GM19239 (cell line): ENCODE data around the gene TOR4A.

Source experiments
- DNase-seq: peaks from one replicate; pipeline ENCODE4 v3.0.0; 2011; ENCODE audit warnings: low spot score; ENCODE audit not compliant: insufficient read length
- FAIRE-seq: peaks from 2 replicates; lab custom pipeline; 2011; peaks lifted over from hg19 to GRCh38; lab: Jason Lieb, UNC

The TOR4A gene

DNA sequence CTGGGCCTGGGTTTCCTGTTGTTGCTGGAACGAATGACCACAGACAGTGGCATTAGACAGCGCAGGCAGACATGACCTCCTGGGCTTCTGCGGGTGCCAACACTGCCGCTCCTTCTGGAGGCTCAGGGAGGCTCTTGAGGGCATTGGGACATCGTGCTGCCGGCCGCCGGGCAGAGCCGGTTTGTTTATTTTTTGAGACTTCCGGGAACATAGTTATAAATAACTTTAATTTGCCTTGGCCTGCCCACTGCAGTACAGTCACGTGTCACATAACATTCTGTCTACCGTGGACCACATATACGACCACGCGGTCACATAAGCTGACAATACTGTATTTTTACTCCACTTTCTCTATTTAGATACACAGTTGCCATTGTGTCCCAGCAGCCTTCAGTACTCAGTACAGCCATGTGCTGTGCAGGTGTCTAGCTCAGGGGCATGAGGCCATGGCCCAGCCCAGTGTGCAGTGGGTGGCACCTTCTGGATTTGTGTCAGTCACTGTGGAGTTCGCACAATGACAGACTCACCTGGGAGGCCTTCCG lies 8.2 kb upstream of the TOR4A start:
- DNase-seq (no peak), FAIRE-seq (peak; percentile 45)

DNA sequence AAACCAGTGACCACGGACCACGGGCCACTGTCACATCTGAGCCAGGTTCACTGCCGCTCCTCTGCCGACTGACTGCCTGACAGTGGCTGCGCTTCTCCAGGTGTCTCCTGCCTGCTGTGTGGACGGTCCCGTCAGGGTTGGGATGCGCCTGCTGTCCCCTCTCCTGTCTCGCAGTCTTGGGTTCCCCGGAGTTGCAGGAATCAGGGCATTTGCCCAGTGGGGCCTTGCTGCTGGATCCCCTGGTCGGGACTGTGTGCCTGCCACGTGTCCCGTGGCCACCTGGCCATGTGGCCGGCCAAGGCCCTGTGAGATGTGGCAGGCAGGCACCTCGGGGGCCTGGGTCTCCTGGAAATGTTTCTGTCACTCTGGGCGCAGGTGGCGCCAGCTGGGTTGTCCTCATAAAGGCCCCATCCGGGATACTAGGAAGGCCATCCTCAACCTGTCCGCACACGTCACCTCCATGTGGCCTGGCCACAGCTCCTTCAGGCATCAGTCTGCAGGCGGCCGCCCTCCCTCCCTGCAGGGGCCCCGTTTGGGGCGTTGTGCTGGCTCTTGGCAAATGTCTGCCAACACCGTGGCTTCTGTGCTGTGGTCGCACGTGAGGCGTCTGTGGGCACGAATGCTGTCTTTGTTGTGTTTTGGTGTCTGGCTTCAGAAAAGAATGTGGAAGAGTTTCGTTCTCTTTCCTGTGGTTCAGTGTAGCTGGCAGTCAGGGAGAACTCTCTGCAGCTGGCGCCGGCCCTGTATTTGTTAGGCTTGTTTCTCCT lies 6.4 kb upstream of the TOR4A start:
- no peak for FAIRE-seq
- no peak for DNase-seq

GRCh38 chr9:137271696-137272076 lies 5.8 kb upstream of the TOR4A start:
- DNase-seq (no peak), FAIRE-seq (no peak)

DNA sequence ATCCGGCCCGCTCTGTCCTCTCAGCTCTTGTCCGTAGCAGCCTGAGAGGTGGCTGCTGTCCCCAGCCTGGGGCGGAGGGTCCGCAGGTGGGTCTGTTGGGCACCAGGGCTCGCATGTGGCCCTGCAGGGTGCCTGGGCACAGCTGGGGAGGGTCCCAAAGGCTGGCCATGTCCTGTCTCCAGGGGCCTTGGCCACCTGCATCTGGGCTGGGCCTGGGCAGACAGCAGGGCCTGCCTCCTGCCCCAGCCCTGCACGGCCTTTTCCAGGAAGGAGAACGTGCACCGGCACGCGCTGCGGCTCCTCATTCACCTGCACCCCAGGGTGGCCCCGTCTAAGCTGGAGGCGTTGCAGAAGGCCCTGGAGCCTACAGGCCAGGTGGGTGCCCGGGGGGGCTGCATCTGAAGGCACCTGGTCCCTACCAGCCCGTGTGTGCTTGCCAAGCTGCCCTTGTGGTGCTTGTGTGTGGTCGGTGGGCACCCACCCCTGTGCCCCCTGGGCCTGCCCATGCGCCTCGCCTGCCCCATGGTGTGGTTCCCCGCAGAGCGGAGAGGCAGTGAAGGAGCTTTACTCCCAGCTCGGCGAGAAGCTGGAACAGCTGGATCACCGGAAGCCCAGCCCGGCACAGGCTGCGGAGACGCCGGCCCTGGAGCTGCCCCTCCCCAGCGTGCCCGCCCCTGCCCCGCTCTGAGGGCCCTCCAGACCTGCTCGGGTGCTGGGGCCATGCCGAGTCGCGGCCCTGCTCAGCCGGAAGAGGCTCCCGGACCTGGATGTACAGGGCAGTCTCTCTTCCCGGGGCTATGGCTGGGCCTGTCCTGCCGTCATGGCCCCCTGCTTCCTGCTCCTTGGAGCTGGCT lies 5.1 kb upstream of the TOR4A start:
- no peak for FAIRE-seq

DNA sequence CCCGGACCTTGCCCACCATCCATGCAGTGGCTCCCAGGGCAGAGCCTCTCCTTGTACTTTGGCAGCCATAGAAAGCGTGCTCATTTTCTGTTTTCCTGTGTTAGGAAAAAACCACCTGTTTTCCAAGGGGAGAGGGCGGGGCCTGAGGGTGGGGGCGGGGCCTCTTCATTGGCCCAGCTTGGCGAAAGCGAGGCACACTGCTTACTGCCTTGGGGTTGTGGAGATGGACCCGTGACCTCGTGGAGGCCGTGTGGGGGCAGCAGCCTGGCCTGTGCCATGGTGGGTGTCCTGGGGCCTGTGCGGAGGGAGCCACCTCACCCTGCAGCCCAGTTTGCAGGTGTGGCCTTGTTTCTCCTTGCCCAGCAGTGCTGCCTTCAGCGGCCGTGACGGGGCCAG lies 4.4 kb upstream of the TOR4A start:
- no peak for FAIRE-seq
- no peak for DNase-seq

More for the DNA sequence above, 5.1 kb upstream of the TOR4A start:
- DNase-seq = no peak

GRCh38 chr9:137273611-137274320 lies 3.8 kb upstream of the TOR4A start:
- no peak for DNase-seq

GRCh38 chr9:137275203-137275587 lies 2.3 kb upstream of the TOR4A start:
- FAIRE-seq = no peak
- DNase-seq = no peak

More at GRCh38 chr9:137273611-137274320, 3.8 kb upstream of the TOR4A start:
- FAIRE-seq = no peak

DNA sequence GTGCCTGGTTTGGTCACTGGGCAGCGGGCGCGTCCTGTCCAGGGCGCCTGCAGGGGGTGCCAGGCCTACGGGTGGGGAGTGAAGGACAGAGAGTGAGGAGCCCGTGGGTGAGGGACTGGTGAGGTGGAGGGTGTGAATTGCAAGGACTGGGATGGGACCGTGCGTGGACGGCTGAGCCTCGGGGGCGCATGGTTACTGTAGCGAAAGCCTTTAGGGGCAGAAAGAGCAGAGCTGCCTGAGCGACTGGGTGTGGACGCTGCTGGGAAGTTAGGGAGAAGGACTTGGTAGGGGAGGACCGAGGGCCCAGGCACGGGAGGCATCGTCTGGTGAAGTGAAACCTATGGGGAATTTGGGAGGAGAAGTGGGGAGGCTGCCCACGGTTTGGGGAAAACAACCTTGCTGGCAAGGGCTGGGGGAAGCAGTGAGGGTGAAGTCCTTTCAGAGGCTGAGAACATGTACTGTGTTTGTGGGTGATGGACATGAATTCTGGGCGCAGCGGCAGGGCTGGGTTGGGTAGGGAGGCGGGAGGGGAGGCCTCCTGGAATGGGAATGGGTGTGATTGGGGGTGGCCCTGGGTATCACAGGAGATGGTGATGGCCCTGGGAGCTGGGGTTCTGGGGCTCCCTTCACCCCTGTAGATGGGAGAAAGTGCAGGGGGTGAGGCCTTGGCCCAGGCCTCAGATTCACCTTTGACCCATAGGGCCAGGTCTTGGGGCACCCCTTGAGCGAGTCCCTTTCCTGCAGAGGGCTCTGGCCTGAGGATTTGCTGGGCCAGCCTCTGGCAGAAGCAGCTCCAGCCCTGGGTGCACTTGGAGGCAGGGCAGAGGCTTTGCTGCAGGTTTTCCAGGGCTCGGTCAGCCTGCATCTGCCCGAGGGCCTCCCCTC lies 1.7 kb upstream of the TOR4A start:
- DNase-seq (no peak), FAIRE-seq (no peak)

DNA sequence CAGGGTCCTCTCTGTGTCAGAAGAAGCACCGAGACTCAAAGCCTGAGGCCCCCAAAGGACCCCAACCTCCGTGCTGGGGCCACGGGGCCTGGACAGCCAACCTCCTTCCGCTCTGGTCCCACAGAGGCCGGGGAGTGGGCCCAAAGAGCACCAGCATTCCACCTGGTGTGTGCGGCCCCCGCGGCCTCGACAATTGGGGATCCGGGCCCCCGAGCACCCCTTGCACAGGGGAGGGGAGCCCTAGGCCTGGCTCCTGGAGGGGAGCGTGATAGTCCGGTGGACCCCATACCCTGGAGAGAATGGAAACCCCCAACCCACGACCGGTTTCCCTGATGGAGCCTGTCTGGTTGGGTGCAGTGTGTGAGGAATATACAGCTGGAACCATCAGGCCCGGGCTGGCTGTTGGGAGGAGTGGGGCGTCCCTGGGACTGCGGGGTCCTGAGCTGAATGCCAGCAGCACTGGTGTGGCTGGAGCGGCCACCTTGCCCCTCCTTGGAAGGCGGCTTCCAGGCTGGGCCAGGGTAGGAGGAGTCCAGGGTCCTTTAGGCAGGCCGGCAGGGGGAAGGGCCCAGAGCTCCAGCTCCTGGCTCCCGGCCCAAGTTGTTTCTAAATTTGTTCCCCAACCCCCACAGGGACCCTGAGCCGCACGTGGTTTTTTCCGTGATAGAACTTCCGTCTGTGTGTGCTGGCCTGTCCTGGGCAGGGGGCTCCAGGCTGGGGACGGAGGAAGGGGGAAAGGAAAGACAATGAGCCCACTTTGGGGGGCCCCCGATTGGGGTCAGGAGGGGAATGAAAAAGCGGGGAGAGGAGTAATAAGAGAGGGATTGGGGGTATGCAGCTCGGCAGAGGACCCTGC lies 825 bp upstream of the TOR4A start:
- FAIRE-seq (peak; percentile 78), DNase-seq (no peak)

DNA sequence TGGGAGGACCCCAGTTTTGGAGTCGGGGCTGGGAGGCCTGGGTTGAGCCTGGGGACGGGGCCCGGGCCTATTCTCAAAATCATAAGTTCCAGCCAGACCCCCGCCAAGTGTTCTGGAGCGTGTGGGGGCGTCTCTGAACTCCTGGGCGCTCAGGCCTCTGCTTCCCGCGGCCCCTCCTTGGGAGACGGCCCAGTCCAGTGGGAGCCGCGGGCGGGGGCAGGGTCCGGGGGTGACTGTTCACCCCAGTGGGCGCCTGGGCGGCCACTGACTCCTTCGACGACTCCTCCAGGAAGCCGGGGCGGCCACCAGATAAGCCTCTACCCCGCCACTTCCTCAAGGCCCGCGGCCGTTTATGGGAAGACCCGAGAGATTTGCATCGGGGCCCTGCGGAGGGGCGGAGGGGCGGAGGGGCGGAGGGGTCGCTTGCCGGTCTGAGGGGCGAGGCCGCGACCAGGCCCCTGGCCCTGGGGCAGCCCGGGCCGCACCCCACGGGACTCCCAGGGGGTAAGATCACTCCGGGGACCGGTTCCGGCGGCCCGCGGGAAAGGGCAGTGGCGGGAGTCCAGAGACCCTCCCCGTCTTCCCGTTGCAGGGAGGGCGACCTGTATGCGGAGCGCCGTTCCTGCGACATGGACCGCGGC lies 655 bp downstream of the TOR4A start:
- DNase-seq (no peak), FAIRE-seq (no peak)

DNA sequence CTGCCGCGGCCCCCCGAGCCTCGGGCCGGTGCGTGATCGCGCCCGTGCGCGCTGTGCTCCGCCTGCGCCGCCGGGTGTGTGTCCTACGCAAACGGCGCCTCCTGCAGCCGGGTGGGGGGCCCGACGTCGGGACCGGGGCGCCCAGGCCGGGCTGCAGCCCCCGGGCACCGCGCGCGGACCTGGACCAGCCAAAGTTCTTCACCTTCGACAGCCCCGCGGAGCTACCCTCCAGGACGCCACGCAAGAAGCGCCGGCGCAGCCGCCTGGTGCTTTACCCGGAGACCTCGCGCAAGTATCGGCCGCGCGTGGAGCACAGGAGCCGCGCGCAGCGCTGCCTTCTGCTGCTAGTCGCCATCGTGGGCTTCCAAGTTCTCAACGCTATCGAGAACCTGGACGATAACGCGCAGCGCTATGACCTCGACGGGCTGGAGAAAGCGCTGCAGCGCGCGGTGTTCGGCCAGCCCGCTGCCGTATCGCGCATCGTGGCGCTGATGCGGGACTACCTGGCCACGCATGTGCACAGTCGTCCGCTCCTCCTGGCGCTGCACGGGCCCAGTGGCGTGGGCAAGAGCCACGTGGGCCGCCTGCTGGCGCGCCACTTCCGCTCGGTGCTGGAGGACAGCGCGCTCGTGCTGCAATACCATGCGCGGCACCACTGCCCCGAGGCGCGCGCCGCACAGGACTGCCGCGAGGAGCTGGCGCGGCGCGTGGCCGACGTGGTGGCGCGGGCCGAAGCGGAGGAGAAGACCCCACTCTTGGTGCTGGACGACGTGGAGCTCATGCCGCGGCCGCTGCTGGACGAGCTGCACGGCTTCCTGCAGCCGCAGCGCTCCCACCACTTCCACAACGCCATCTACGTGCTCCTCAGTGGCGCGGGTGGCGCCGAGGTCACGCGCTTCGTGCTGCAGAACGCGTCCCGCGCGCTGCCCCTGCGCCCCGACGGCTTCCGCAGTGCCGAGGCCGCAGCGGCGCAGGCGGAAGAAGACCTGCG lies 1.5 kb downstream of the TOR4A start:
- DNase-seq (no peak), FAIRE-seq (no peak)

GRCh38 chr9:137279741-137280473 lies 2.4 kb downstream of the TOR4A start:
- DNase-seq (no peak), FAIRE-seq (no peak)

DNA sequence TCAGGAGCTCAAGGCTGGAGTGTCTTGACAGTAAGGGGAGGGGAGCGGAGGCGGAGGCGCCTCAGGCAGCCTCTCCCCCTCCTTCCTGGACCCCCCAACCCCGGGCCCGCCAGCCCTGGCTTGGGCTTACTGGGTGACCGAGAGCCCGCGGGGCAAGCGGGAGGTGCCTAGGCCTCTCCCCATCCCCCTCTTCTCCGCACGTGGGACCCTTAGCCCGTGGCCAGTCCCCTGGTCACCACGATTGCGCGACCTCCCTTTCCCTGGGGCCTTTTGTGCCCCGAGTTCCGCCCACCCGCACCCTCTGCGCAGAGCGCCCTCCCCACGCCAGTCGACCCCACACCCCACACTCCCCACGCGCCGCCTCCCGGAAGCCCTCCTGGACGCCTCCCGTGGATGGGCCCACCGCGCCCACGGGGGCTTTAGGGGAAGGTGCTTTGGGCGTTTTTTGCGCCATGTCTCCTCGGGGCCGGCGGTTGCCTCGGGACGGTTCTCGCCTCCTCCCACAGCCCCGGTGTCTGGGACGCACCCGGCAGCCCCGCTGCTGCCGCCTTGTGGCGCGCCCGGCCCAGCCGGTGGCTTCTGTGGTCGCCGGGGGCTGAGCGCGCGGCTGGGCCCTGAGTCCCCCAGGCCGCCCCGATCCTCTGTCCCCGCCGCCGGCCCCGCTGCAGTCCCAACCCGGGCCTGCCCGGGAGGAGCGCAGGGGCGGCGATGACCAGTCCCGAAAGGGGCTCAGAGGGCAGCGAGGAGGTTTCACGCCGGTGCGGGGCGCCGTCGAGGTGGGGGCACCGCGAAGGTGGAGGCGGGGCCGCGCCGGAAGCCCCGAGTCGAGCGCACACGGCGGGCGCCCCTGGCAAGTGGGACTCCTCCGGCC lies 3.2 kb downstream of the TOR4A start:
- FAIRE-seq = no peak
- no peak for DNase-seq

DNA sequence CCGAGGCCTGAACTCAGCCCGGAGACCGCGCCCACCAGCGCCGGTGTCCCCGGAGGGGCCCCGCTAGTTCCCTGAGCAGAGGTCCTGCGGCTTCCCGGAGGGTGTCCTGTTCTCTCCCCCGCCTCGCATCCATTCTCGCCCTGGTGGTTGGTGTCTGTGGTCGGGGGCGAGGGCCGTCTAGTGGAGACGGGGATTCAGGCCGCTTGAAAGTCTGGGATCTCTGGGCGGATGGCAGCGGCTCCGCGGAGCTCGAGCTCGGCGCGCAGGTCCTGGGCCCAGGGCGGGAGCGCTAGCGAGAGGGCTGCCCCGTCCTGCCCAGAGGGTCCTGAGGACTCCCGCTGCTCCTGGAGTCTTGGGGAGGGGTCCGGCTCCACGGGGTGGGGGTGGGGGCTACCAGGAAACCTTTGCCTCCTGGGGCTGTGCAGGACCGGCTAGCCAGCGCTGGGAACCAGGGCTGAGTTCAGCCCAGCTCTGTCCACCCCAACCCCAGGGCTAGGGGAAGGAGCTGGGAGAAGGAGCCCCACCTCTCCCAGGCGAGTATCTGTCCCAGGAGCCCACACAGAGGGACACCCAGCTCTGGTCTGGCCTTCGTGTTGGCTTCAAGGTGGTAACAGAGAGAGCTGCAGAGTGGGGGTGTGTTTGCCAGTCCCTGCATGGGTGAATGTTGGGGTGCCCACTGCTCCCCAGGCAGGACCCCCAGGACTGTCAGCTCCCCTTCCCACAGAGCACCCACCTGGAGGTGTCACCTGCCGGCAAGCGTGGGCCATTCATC lies 4.0 kb downstream of the TOR4A start:
- no peak for DNase-seq

GRCh38 chr9:137286975-137287383 lies 9.5 kb downstream of the TOR4A start:
- FAIRE-seq = no peak

More for the DNA sequence above, 4.0 kb downstream of the TOR4A start:
- no peak for FAIRE-seq

More at GRCh38 chr9:137286975-137287383, 9.5 kb downstream of the TOR4A start:
- no peak for DNase-seq
